Measurements from ENCODE around the gene CNTNAP5. TPM values are rescaled to one million over a fixed set of nuclear protein-coding genes. Genes with fewer than 3 reads are reported as not detected.

Gene CNTNAP5
- polyA plus RNA-seq, 1 experiment, result not detected

DNA sequence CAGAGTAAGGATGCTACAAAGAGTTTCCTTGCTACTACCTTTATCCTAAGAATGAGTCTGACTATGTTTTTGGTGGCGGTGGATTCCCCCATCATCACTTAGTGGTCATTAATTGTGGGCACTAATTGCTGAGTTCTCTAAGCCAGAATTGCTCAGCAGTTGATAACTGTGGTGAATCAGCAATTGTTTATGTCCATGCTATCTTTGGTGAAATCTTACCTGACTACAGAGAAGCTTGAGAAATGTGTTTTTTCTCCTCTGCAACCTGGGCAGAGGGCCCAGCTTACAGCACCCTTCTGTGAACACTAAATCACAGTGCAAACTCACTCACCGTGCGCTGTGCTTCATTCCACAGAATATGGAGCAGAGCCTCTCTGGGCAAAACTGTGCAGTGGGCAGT is 683.6 kb downstream of the CNTNAP5 start:
- H3K4me3 ChIP-seq (ENCODE audit: low read depth, low read length), result no peak overlapping the region
- H3K36me3 ChIP-seq (ENCODE audit: control insufficient read depth, insufficient read depth, low read length), result no peaks in the 10 kb centered on the region
- H3K27me3 ChIP-seq (ENCODE audit: control insufficient read depth, insufficient read depth, low read length), result no peaks in the 10 kb centered on the region
- POLR2A ChIA-PET, result no interaction called here
- CTCF ChIA-PET, result no interaction called here
- TF ChIP-seq CTCF (IDR thresholded peaks at IDR 0.05; ENCODE audit: insufficient read depth, low read depth, low read length), result no peak
- no peak for DNase-seq (ENCODE audit: low read depth)

GRCh38 chr2:124713969-124714368 is 688.9 kb downstream of the CNTNAP5 start:
- no peak for TF ChIP-seq CTCF (IDR thresholded peaks at IDR 0.05; ENCODE audit: insufficient read depth, low read depth, low read length)
- H3K27me3 ChIP-seq (ENCODE audit: control insufficient read depth, insufficient read depth, low read length), result no peaks in the 10 kb centered on the region
- H3K4me3 ChIP-seq (ENCODE audit: low read depth, low read length), result no peak overlapping the region
- CTCF ChIA-PET, result no interaction called here
- DNase-seq (ENCODE audit: low read depth), result no peak
- POLR2A ChIA-PET, result no interaction called here
- H3K36me3 ChIP-seq (ENCODE audit: control insufficient read depth, insufficient read depth, low read length), result no peaks in the 10 kb centered on the region

GRCh38 chr2:124725187-124725586 is 700.1 kb downstream of the CNTNAP5 start:
- no peak for TF ChIP-seq CTCF (IDR thresholded peaks at IDR 0.05; ENCODE audit: insufficient read depth, low read depth, low read length)
- H3K4me3 ChIP-seq (ENCODE audit: low read depth, low read length), result no peak overlapping the region
- no peaks in the 10 kb centered on the region for H3K27me3 ChIP-seq (ENCODE audit: control insufficient read depth, insufficient read depth, low read length)
- CTCF ChIA-PET, result interaction anchor here (1.3 kb wide), 1 partner anchor 10 kb away, joined by 4 read pairs; no protein-coding TSS in a partner anchor
- no peaks in the 10 kb centered on the region for H3K36me3 ChIP-seq (ENCODE audit: control insufficient read depth, insufficient read depth, low read length)
- POLR2A ChIA-PET, result no interaction called here
- no peak for DNase-seq (ENCODE audit: low read depth)

DNA sequence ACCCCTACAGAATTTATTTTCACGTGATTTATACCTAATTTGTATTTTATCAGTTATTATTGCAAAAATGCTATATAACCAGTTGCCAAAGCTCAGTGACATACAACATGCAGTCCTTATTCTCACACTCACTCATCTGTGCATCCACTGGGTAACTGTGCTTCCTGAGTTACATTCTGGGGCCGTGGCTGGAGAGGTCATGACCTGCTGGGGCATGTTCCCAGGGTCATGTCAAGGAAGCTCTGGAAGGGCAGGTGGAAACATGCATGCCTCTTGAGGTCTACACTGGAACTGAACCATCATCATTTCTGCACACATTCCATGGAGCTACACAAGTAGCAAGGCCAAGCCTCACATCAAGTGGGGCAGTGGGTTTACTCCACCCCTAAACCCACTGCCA is 715.5 kb downstream of the CNTNAP5 start:
- H3K4me3 ChIP-seq (ENCODE audit: low read depth, low read length), result no peak overlapping the region
- ChIA-PET POLR2A (no interaction called here), CTCF (no interaction called here)
- no peaks in the 10 kb centered on the region for H3K36me3 ChIP-seq (ENCODE audit: control insufficient read depth, insufficient read depth, low read length)
- H3K27me3 ChIP-seq (ENCODE audit: control insufficient read depth, insufficient read depth, low read length), result no peaks in the 10 kb centered on the region
- DNase-seq (ENCODE audit: low read depth), result no peak
- TF ChIP-seq CTCF (IDR thresholded peaks at IDR 0.05; ENCODE audit: insufficient read depth, low read depth, low read length), result no peak

DNA sequence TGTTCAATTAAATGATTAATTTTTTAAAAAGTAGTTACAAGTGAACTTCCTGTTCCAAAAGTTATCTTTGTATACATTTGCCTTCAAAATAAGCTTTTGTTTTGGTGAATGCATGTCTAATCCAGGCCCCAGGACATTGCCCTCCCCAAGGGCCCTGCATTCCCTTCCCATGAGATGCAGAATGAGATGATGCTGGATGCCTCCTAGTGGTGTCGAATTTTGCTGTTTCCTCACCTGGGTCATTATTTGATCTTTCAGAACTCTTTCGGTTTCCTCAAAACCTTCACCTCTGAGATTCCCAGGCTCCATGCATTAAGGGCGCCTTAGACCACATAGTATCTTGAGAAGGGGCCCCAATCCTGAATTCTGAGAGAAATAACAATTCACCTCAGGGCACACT is 728.8 kb downstream of the CNTNAP5 start:
- TF ChIP-seq CTCF (IDR thresholded peaks at IDR 0.05; ENCODE audit: insufficient read depth, low read depth, low read length), result no peak
- H3K36me3 ChIP-seq (ENCODE audit: control insufficient read depth, insufficient read depth, low read length), result no peaks in the 10 kb centered on the region
- POLR2A ChIA-PET, result no interaction called here
- DNase-seq (ENCODE audit: low read depth), result no peak
- no peaks in the 10 kb centered on the region for H3K27me3 ChIP-seq (ENCODE audit: control insufficient read depth, insufficient read depth, low read length)
- no peak overlapping the region for H3K4me3 ChIP-seq (ENCODE audit: low read depth, low read length)
- CTCF ChIA-PET, result no interaction called here

All from BJ (cell line).